Mucosa of descending colon (tissue), 3 donors: ENCODE data around the gene NUAK2. TPM values are rescaled to one million over a fixed set of nuclear protein-coding genes. Genes with fewer than 3 reads are reported as not detected.
A peak's percentile ranks its signal among the peaks of the same experiment; 100 is the strongest.

Source experiments
- ATAC-seq: fragments of 200-7000 bp; cut with Tn5 transposase; one replicate; pipeline ENCODE4 v1.9.1; 2020; ENCODE audit warnings: mild to moderate bottlenecking, moderate library complexity
- DNase-seq, 3 donors: peaks; one replicate each; pipeline ENCODE4 v3.0.0-alpha.2; 2020
- H3K36me3 ChIP-seq: fragments of 200-600 bp; one replicate; pipeline ENCODE4 v1.8.0; 2021; ENCODE audit warnings: low read depth, mild to moderate bottlenecking
- H3K4me1 ChIP-seq: fragments of 200-600 bp; one replicate; pipeline ENCODE4 v1.8.0; 2021; ENCODE audit warnings: low read depth, mild to moderate bottlenecking
- H3K4me3 ChIP-seq: fragments of 200-600 bp; one replicate; pipeline ENCODE4 v1.8.0; 2021; ENCODE audit warnings: mild to moderate bottlenecking
- H3K9me3 ChIP-seq: fragments of 200-600 bp; one replicate; pipeline ENCODE4 v1.8.0; 2021; ENCODE audit warnings: mild to moderate bottlenecking
- intact Hi-C, 2 donors: fragments of 100-400 bp; cut with DNase I in 1 of 2; cut with micrococcal nuclease in 1 of 2; formaldehyde crosslinking; loops; one replicate each; pipeline versions ENCODE4 v1.11.0 to v1.11.1; 2022; cut with DNase I, micrococcal nuclease
- total RNA-seq, 3 donors: library from RNA; stranded (reverse); fragmentation: NEBNext Ultra II Directional in 2 of 3; extraction: Animal tissue kit (Norgen Biotek cat#: 25700) in 2 of 3; gene quantifications; one replicate each; pipeline versions ENCODE4 v1.2.1 to v1.2.4, GENCODE V29; 2021 to 2023
- TF ChIP-seq, protein P1 (sequence below): fragments of 200-600 bp; IDR thresholded peaks from one replicate; pipeline ENCODE4 v1.8.0; 2022; ENCODE audit warnings: antibody characterized with exemption, mild to moderate bottlenecking
- donor health status: DM: no; HTN: no; CAD: no; lungs with moderate emphysema.
- donor health status: DM: no; HTN: no; CAD: no.
- donor health status: DM: no; HTN: yes; CAD: no.

Gene NUAK2
- total RNA-seq, 3 donors from 2014 or later: 16.5 to 50.8 (median 29.5) TPM

DNA sequence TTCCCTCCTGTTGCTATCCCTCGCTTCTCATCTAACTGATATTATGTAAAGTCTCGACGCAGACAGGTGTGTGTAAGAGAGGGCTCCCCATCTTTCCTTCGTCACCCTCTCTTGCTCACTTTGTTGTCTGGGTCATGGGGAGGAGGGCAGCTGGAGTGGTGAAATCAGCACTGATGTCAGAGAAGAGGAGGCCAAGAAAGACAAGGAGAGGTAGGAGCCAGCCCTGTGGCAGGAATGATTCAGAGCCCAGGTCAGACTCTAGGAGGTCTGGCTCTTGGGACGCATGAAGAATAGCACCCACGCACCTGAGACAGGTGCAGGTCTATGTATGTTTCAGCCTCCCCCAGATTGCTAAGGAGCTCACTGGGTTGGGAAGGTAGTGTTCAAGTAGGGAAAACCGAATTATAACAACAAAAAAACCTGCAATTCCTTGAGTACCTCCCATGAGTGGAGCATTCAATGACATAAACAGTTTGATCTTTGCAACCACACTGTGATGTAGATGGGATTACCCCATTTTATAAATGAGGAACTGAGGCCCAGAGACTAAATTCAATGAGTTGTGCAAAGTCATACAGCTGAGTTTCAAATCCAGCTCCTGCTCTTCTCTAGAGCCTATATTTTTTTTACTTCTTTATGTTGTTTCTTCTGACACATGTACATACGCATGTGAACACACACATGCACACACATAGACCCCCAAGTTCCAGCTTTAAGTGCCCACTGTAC, 10.4 kb downstream of the NUAK2 start:
- Histone ChIP-seq H3K4me1 (peaks cover 83% of the 10 kb centered on the region), H3K36me3 (peaks cover 3% of the 10 kb centered on the region), H3K4me3 (no peak overlapping the region), H3K9me3 (no peaks in the 10 kb centered on the region)
- DNase-seq (no peak), ATAC-seq (no peak)
- TF ChIP-seq, protein P1, sequence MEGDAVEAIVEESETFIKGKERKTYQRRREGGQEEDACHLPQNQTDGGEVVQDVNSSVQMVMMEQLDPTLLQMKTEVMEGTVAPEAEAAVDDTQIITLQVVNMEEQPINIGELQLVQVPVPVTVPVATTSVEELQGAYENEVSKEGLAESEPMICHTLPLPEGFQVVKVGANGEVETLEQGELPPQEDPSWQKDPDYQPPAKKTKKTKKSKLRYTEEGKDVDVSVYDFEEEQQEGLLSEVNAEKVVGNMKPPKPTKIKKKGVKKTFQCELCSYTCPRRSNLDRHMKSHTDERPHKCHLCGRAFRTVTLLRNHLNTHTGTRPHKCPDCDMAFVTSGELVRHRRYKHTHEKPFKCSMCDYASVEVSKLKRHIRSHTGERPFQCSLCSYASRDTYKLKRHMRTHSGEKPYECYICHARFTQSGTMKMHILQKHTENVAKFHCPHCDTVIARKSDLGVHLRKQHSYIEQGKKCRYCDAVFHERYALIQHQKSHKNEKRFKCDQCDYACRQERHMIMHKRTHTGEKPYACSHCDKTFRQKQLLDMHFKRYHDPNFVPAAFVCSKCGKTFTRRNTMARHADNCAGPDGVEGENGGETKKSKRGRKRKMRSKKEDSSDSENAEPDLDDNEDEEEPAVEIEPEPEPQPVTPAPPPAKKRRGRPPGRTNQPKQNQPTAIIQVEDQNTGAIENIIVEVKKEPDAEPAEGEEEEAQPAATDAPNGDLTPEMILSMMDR: no peak
- intact Hi-C loops: no loop called here

DNA sequence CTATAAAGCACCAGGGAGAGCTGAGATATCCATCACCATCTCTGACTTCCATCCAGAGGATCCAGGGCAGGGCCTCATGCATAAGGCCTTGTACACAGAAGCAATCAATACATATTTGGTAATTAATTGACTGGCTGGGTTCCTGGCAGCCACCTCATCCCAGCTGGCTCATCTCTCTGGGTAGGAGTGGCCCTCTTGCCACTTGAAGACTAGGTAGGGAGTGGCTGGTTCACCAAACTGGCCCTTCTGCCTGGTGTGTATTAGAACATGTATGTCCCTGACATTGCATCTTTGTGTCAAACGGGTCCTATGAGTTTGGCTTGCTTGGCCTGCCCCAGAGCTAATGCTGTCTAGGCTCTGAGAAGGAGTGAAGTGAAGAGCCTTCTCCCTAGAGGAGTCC, 11.8 kb downstream of the NUAK2 start:
- H3K4me3 ChIP-seq: no peak overlapping the region
- peaks cover 73% of the 10 kb centered on the region for H3K4me1 ChIP-seq
- H3K36me3 ChIP-seq: peaks cover 3% of the 10 kb centered on the region
- DNase-seq: no peak
- ATAC-seq: no peak
- intact Hi-C loops: no loop called here
- TF ChIP-seq, protein P1: no peak
- H3K9me3 ChIP-seq: no peaks in the 10 kb centered on the region

DNA sequence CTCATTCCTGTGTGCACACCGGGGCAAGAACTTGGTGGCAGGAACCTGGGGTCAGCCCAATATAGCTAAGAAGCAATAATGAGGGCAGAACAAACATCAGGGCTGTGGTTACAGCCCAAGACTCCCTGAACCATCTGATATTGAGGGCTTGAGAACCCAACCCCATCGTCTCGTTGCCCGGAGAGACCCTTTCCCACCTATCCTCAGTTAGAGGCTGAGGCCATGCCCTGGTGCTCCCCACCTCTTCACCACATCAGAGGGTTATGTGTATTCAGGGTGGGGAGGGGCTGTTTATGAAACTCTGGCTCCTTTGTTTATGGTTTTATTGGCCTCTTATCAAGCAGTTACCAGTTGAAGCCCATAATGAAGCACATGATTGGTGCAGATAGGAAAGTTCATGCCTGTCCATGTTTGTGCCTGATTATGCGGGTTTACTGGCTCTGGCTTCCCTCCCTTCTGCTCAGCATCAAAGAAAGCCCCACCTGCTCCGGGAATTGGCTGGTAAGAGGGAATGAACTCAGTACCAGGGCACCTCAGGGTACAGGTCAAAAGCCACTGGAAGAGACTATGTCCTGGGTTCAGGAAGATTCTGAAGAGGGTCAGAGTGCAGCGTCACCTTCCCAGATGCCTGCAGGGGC, 14.5 kb downstream of the NUAK2 start:
- intact Hi-C loops: no loop called here
- Histone ChIP-seq H3K4me3 (no peak overlapping the region), H3K4me1 (peaks cover 53% of the 10 kb centered on the region), H3K9me3 (no peaks in the 10 kb centered on the region), H3K36me3 (peaks cover 3% of the 10 kb centered on the region)
- ATAC-seq (peak; percentile 92), DNase-seq (peak; percentile 63 to 85 (median 74))
- TF ChIP-seq, protein P1: no peak

DNA sequence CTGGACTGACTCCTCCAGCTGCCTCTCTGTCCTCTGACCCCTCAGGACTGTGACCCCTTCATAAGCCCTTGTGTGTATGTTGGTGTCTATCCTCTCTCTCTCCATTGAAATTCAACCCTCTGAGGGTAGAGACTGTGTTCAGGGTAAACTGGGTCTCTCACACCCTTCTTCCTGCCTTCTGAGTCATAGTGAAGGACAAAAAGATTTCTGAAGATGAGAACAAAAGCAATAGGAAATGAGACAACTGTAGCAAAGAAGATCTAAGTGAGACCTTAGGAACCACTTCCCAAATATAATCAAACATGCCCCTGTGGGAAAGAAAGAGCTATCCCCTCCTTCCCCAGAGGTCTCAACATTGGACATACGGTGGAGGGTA, 16.9 kb downstream of the NUAK2 start:
- intact Hi-C loops: no loop called here
- H3K36me3 ChIP-seq: no peaks in the 10 kb centered on the region
- TF ChIP-seq, protein P1: no peak
- ATAC-seq (no peak), DNase-seq (no peak)
- peaks cover 41% of the 10 kb centered on the region for H3K4me1 ChIP-seq
- H3K4me3 ChIP-seq: no peak overlapping the region
- H3K9me3 ChIP-seq: no peaks in the 10 kb centered on the region

DNA sequence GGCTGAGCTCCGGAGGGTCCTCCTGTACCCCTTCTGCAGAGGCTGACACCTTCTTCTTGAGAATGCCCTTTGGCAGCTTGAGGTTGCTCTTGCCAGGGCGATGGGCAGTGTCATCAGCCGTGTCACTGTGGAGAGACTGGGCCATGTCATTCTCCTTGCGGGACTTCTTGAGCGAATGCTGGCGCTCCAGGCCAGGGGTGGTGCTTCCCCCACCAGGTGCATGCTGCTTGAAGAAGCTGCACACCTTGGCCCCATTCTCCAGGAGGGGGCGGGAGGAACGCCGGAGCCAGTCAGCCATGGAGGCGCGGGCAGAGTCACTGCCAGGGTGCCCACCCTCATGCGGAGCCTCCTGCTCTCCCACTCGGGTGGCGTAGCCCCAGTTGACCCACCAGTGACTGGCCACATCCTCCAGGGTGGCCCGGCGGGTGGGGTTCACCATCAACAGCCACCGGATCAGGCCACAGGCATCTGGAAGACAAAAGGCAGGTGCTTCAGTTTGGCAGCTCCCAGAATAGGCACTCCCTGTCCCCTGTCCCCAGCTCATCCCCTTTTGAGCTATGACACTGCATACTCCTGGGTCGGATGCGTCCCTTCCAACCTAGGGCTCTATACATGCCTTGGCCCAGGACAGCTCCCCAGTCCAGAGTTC, 17.4 kb downstream of the NUAK2 start:
- Histone ChIP-seq H3K9me3 (no peaks in the 10 kb centered on the region), H3K36me3 (no peaks in the 10 kb centered on the region), H3K4me1 (peaks cover 35% of the 10 kb centered on the region), H3K4me3 (no peak overlapping the region)
- TF ChIP-seq, protein P1: no peak
- intact Hi-C loops: no loop called here
- ATAC-seq (no peak), DNase-seq (no peak)
